ENCODE measurements around the gene ZCCHC3.

Gene ZCCHC3

GRCh38 chr20:346033-346639 lies 48.8 kb downstream of the ZCCHC3 start:
- TF ChIP-seq CTCF (IDR thresholded peaks at IDR 0.05; ENCODE audit: low read depth, low read length), result no peak
- peak overlapping the region; percentile 66 to 79 for H3K4me3 ChIP-seq (replicated peaks in 1 of 2; ENCODE audit: low read depth in 2 of 2, low read length in 2 of 2)
- DNase-seq (ENCODE audit: low read depth in 2 of 2), result no peak

GRCh38 chr20:346640-347316 lies 49.4 kb downstream of the ZCCHC3 start, which contains the start of gene NRSN2:
Gene NRSN2 (plus strand): TSS chr20:347111. CDS start chr20:349644, 2,533 bp downstream.
- peak; percentile 55 to 76 for DNase-seq (ENCODE audit: low read depth in 2 of 2)
- peak within 1 kb of the TSS; percentile 66 to 79 for H3K4me3 ChIP-seq (replicated peaks in 1 of 2; ENCODE audit: low read depth in 2 of 2, low read length in 2 of 2)
- no peak for TF ChIP-seq CTCF (IDR thresholded peaks at IDR 0.05; ENCODE audit: low read depth, low read length)

GRCh38 chr20:347317-347639 lies 49.9 kb downstream of the ZCCHC3 start:
- no peak for DNase-seq (ENCODE audit: low read depth in 2 of 2)
- H3K4me3 ChIP-seq (replicated peaks in 1 of 2; ENCODE audit: low read depth in 2 of 2, low read length in 2 of 2), result peak overlapping the region; percentile 66 to 79
- TF ChIP-seq CTCF (IDR thresholded peaks at IDR 0.05; ENCODE audit: low read depth, low read length), result no peak

GRCh38 chr20:347640-348484 lies 50.5 kb downstream of the ZCCHC3 start:
- TF ChIP-seq CTCF (IDR thresholded peaks at IDR 0.05; ENCODE audit: low read depth, low read length), result no peak
- DNase-seq (ENCODE audit: low read depth in 2 of 2), result peak; percentile 93 to 98
- peak overlapping the region; percentile 66 to 79 for H3K4me3 ChIP-seq (replicated peaks in 1 of 2; ENCODE audit: low read depth in 2 of 2, low read length in 2 of 2)

GRCh38 chr20:348972-349841 lies 51.8 kb downstream of the ZCCHC3 start:
- H3K4me3 ChIP-seq (replicated peaks in 1 of 2; ENCODE audit: low read depth in 2 of 2, low read length in 2 of 2), result no peak overlapping the region
- no peak for DNase-seq (ENCODE audit: low read depth in 2 of 2)
- TF ChIP-seq CTCF (IDR thresholded peaks at IDR 0.05; ENCODE audit: low read depth, low read length), result no peak

All from cardiac fibroblast (primary cell).